ENCODE data around the gene TAF5L. TPM values are rescaled to one million over a fixed set of nuclear protein-coding genes. Genes with fewer than 3 reads are reported as not detected.

TAF5L gene
- total and polyA plus RNA-seq, 2 of the 8 experiments (the other 6 are each of a cell fraction or from before 2014, with no cell fraction given), result 17.7 to 23.3 TPM

GRCh38 chr1:229594227-229595008 is 31.5 kb downstream of the TAF5L start:
- WGBS, 2 experiments (ENCODE audit: extremely low coverage in 1 of 2, insufficient coverage in 1 of 2, insufficient read length in 1 of 2, insufficient replicate concordance in 2 of 2, low coverage in 1 of 2, low lambda C conversion rate in 2 of 2, missing lambda C conversion rate in 1 of 2), result 94% methylated on average over 34 of the region's 34 CpGs; no CpG with 5 or more reads in 1 of the 2 experiments
- Histone ChIP-seq H3K4me3 (ENCODE audit: extremely low read depth in 1 of 4, insufficient read depth in 2 of 4, low read depth in 3 of 4, low read length in 4 of 4) (no peak overlapping the region), H2BK20ac (ENCODE audit: low read length) (no peak overlapping the region), H3K79me1 (ENCODE audit: low read depth, low read length) (no peaks in the 10 kb centered on the region; the same call in 1 of the 2 replicates), H2BK15ac (ENCODE audit: low read length) (no peak overlapping the region), H4K5ac (ENCODE audit: insufficient read length, low read depth, low read length) (no peak overlapping the region), H3K23ac (ENCODE audit: insufficient read length) (no peak overlapping the region), H3K27me3 (replicated peaks in 1 of 4; ENCODE audit: control insufficient read depth in 3 of 4, extremely low read depth in 1 of 4, insufficient read depth in 3 of 4, low read length in 3 of 4) (no peaks in the 10 kb centered on the region), H2BK120ac (replicated peaks; ENCODE audit: low read depth, low read length) (no peak overlapping the region), H2BK12ac (ENCODE audit: low read depth, low read length) (no peak overlapping the region), H4K8ac (ENCODE audit: extremely low read depth, insufficient read depth, low read length) (no peak overlapping the region), H3K9ac (replicated peaks in 1 of 4; ENCODE audit: extremely low read depth in 1 of 4, low read depth in 3 of 4, low read length in 3 of 4) (no peak overlapping the region), H4K91ac (replicated peaks; ENCODE audit: insufficient read length, low read length) (no peak overlapping the region), H3K56ac (replicated peaks; ENCODE audit: insufficient read length, low read depth, low read length) (no peak overlapping the region), H3K14ac (ENCODE audit: insufficient read length) (no peak overlapping the region), H3K36me3 (ENCODE audit: control insufficient read depth in 2 of 4, insufficient read depth in 4 of 4, low read length in 3 of 4) (peaks cover 4 to 9% (median 6%) of the 10 kb centered on the region in 4 experiments; a peak in 6 of 8 replicates), H3K4me2 (ENCODE audit: insufficient read depth in 1 of 2, low read depth in 2 of 2, low read length in 2 of 2) (no peak overlapping the region), H3K79me2 (ENCODE audit: control insufficient read depth in 1 of 2, insufficient read depth in 2 of 2, low read length in 2 of 2) (no peaks in the 10 kb centered on the region), H2BK5ac (ENCODE audit: low read depth, low read length) (no peak overlapping the region), H3K4ac (replicated peaks; ENCODE audit: insufficient read length, low read depth, low read length) (no peak overlapping the region), H3K23me2 (ENCODE audit: low read depth, low read length) (no peaks in the 10 kb centered on the region), H2AK5ac (ENCODE audit: low read depth, low read length) (no peak overlapping the region), H3K9me3 (ENCODE audit: insufficient read depth in 2 of 2, low read depth in 1 of 2, low read length in 1 of 2) (no peaks in the 10 kb centered on the region), H4K20me1 (replicated peaks in 1 of 2; ENCODE audit: control insufficient read depth in 1 of 2, insufficient read depth in 2 of 2, low read length in 2 of 2) (peaks cover 1 to 5% of the 10 kb centered on the region in 2 experiments), H2AFZ (ENCODE audit: low read length) (no peak overlapping the region), H3K27ac (ENCODE audit: low read depth, low read length) (no peak overlapping the region), H3K4me1 (replicated peaks in 1 of 4; ENCODE audit: control insufficient read depth in 3 of 4, insufficient read depth in 4 of 4, low read length in 3 of 4) (no peaks in the 10 kb centered on the region), H3K18ac (ENCODE audit: extremely low read depth, low read length) (no peak overlapping the region)
- ChIA-PET CTCF (ENCODE audit: partially characterized antibody) (no interaction called here), POLR2A (ENCODE audit: partially characterized antibody) (no interaction called here)
- DNase-seq (ENCODE audit: low read depth in 1 of 2, low spot score in 2 of 2) (peak in 1 of 2 experiments; percentile 37), FAIRE-seq (no peak)
- TF ChIP-seq KDM5A (IDR thresholded peaks at IDR 0.05; ENCODE audit: low read length) (no peak), TEAD4 (IDR thresholded peaks at IDR 0.05; ENCODE audit: low read depth, low read length) (no peak), MAFK (IDR thresholded peaks at IDR 0.05; ENCODE audit: low read depth, low read length) (no peak), EGR1 (IDR thresholded peaks at IDR 0.05; ENCODE audit: borderline replicate concordance, low read depth, low read length) (no peak), SUZ12 (IDR thresholded peaks at IDR 0.05; ENCODE audit: low read length) (no peak), BCL11A (IDR thresholded peaks at IDR 0.05; ENCODE audit: low read depth in 2 of 2, low read length in 2 of 2) (no peak), ATF3 (IDR thresholded peaks at IDR 0.05; ENCODE audit: insufficient read depth, low read depth, low read length) (no peak), JUN (IDR thresholded peaks at IDR 0.05; ENCODE audit: low read depth, low read length) (no peak), MAX (IDR thresholded peaks at IDR 0.05) (no peak)
